NOMO-1 (cell line): Measurements from ENCODE around the gene NFATC3.
"Not testable (repeated sequence)": the region's sequence is repeated elsewhere in the genome, so short reads cannot be mapped to it uniquely, and the experiment has no call there.

Experiments
- DNase-seq, 2 experiments: peaks; one replicate each; lab custom pipeline; 2025; ENCODE audit not compliant: unreplicated experiment in 2 of 2; lab: John Stamatoyannopoulos, UW

Gene NFATC3

GRCh38 chr16:68088130-68088972 is 3.2 kb downstream of the NFATC3 start:
- no peak for DNase-seq

- DNase-seq: no peak
These were observed 3.9 kb downstream of the NFATC3 start for GRCh38 chr16:68089067-68089466.

GRCh38 chr16:68090130-68090529 is 5.0 kb downstream of the NFATC3 start:
- peak; percentile 34 to 40 for DNase-seq

GRCh38 chr16:68090533-68090932 is 5.4 kb downstream of the NFATC3 start:
- DNase-seq: peak; percentile 28 to 51

GRCh38 chr16:68091380-68092261 is 6.5 kb downstream of the NFATC3 start:
- no peak for DNase-seq

GRCh38 chr16:68092275-68092674 is 7.1 kb downstream of the NFATC3 start:
- DNase-seq: not testable (repeated sequence)

GRCh38 chr16:68093816-68094613 is 8.8 kb downstream of the NFATC3 start:
- DNase-seq: peak in 1 of 2 experiments; percentile 12

- DNase-seq: no peak
These were observed 9.4 kb downstream of the NFATC3 start for GRCh38 chr16:68094614-68094934.

GRCh38 chr16:68096491-68096890 is 11.3 kb downstream of the NFATC3 start:
- no peak for DNase-seq

GRCh38 chr16:68097088-68097487 is 11.9 kb downstream of the NFATC3 start:
- DNase-seq: no peak

GRCh38 chr16:68097895-68098294 is 12.7 kb downstream of the NFATC3 start:
- no peak for DNase-seq

- no peak for DNase-seq
These were observed 15.3 kb downstream of the NFATC3 start for GRCh38 chr16:68100488-68100887.

GRCh38 chr16:68105611-68106010 is 20.4 kb downstream of the NFATC3 start:
- no peak for DNase-seq

GRCh38 chr16:68107230-68107928 is 22.2 kb downstream of the NFATC3 start:
- DNase-seq: not testable (repeated sequence)

GRCh38 chr16:68109156-68109555 is 24.0 kb downstream of the NFATC3 start:
- DNase-seq: not testable (repeated sequence)

GRCh38 chr16:68110611-68111010 is 25.4 kb downstream of the NFATC3 start:
- not testable (repeated sequence) for DNase-seq

GRCh38 chr16:68111379-68111778 is 26.2 kb downstream of the NFATC3 start:
- no peak for DNase-seq

- peak; percentile 14 to 30 for DNase-seq
These were observed 28.0 kb downstream of the NFATC3 start for GRCh38 chr16:68113059-68113761.

GRCh38 chr16:68113765-68114240 is 28.6 kb downstream of the NFATC3 start:
- no peak for DNase-seq

GRCh38 chr16:68114939-68115338 is 29.8 kb downstream of the NFATC3 start:
- not testable (repeated sequence) for DNase-seq
